Smooth muscle cell of the pulmonary artery (primary cell): ENCODE results near the gene CXCL14. TPM values are rescaled to one million over a fixed set of nuclear protein-coding genes. Genes with fewer than 3 reads are reported as not detected.

Experiments
- total RNA-seq: library from RNA; depleted of rRNA; stranded (reverse); fragments of >200 nt; gene quantifications from 2 replicates; pipeline ENCODE4 v1.2.3, GENCODE V29; 2014

CXCL14 gene, protein sequence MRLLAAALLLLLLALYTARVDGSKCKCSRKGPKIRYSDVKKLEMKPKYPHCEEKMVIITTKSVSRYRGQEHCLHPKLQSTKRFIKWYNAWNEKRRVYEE
- 0.26 TPM in 1 of 2 replicates, not detected in the other for total RNA-seq

DNA sequence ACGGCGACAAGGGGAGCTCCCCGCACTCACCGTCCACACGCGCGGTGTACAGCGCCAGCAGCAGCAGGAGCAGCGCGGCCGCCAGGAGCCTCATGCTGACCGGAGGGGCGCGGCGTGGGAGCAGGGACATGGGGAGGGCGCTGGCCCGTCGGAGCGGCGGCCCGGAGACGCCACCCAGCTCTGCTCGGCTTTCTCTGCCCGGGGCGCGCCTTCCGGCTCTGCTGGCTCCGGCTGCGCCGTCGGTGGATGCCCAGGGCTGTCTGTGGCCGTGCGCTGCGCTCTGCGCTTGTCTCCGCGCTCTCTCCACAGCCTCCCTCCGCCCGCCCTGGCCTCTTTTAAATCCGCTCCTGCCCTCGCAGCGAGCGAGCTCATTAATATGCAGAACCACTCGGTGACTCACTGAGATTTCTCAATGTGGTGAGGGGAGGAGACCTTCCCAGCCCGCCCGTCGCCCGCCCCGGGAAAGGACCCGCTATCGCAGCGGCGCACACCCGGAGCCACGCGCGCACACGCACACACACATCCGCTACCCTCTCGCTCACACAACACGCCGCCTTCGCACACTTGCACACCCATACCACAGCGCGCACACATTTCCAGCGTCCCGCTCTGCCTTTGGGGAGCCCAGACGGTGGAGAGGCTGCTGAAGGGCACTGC lies at the start of gene CXCL14:
TSS of gene CXCL14 (minus strand) at position 307 of the 657 bp plus-strand sequence. CDS start at position 94, 213 bp downstream.

DNA sequence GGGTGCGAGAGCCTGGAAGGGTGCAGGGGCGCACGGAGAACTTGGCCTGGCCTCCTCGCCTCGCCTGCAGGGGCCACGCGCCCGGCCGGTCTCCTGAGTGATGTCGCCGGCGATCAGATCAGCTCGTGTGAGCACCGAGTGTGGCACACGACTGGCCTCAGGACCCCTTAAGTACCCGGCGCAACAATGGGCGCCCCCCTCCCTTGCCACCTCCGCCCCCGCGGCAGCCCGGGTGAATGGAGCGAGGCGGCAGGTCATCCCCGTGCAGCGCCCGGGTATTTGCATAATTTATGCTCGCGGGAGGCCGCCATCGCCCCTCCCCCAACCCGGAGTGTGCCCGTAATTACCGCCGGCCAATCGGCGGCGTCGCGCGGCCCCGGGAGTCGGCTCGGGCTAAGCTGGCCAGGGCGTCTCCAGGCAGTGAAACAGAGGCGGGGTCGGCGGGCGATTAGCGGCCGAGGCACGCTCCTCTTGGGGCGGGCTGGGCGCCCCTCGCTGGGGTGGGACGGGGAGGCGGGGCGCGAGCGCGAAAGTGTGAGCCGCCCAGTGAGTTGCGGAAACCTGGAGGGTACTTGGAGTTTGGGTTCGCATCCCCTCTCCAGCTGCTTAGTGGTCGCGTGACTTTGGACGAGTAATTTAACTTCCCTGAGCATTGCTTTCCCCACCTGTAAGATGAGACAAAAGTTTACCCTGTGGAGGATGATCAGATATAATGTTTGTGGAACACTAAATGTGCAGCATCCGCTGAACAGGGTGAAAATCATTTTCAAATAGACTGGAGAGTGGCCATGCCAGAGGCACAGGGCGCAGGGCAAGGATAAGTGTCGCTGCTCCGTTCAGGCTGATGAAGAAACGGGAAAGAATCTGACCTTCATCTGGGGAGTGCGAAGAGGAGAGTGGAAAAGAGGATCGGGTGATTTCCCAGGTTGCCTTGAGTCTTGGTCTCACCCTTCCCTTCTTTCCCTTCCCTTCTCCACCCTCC lies 42.7 kb downstream of the CXCL14 start, which contains the start of gene NEUROG1:
TSS of gene NEUROG1 (minus strand) at position 145 of the 982 bp plus-strand sequence. CDS start 274 bp downstream, outside the sequence.

Other genes starting within 250 kb of the CXCL14 start
- gene MACROH2A1, start 179.8 kb downstream of the CXCL14 start, total RNA-seq, result 148 and 166 TPM in 2 replicates
- not detected in 2 replicates for gene DCANP1, start 131.6 kb downstream of the CXCL14 start, total RNA-seq
- not detected in 2 replicates for gene TIFAB, start 126.6 kb downstream of the CXCL14 start, total RNA-seq
- not detected in 2 replicates for gene NEUROG1, start 43.0 kb downstream of the CXCL14 start, total RNA-seq